Endothelial cell of umbilical vein (primary cell): ENCODE measurements around the gene UNC13D. TPM values are rescaled to one million over a fixed set of nuclear protein-coding genes. Genes with fewer than 3 reads are reported as not detected.

Source experiments
- BruUV-seq: library from RNA; stranded (reverse); fragments of 400-500 nt; replicated peaks from 2 replicates; lab custom pipeline; 2021; lab: Mats Ljungman, UMichigan
- CTCF ChIA-PET: fragments of 300-600, 350-600 bp; sonication (Branson Sonifier 250); formaldehyde crosslinking; loops from one replicate; lab custom pipeline; 2021; ENCODE audit warnings: antibody characterized with exemption, inconsistent platforms; lab: Charles Lee
- POLR2A ChIA-PET: fragments of 300-600, 350-600 bp; sonication (Branson Sonifier 250); formaldehyde crosslinking; loops from one replicate; lab custom pipeline; 2021; ENCODE audit warnings: antibody characterized with exemption, inconsistent platforms; lab: Charles Lee
- DNase-seq: peaks from one replicate; pipeline ENCODE4 v3.0.0-alpha.2; 2011; ENCODE audit warnings: low read depth, low spot score
- FAIRE-seq: peaks from 2 replicates; lab custom pipeline; 2011; peaks lifted over from hg19 to GRCh38; lab: Jason Lieb, UNC
- H2AFZ ChIP-seq: 2 replicates; pipeline ENCODE4 v1.6.0; 2012; ENCODE audit warnings: low read depth, low read length, control low read depth, inconsistent platforms
- H3K27ac ChIP-seq: 2 replicates; pipeline ENCODE4 v1.5.1; 2011; ENCODE audit warnings: low read depth, mild to moderate bottlenecking, control low read depth, low read length, moderate library complexity; ENCODE audit not compliant: insufficient read depth
- H3K27me3 ChIP-seq, 2 experiments: 2 replicates each; pipeline versions ENCODE4 v1.6.0 to v1.6.1; 2011; ENCODE audit warnings: low read length in 2 of 2, mixed read lengths in 1 of 2; ENCODE audit not compliant: control insufficient read depth in 2 of 2, insufficient read depth in 2 of 2
- H3K36me3 ChIP-seq, 2 experiments: 2 replicates in 1 of 2; 3 replicates in 1 of 2; pipeline ENCODE4 v1.5.1; 2011; ENCODE audit warnings: low read length in 2 of 2, mild to moderate bottlenecking in 1 of 2, moderate library complexity in 1 of 2; ENCODE audit not compliant: control insufficient read depth in 2 of 2, insufficient read depth in 2 of 2; ENCODE audit errors: extremely low read depth in 1 of 2
- H3K4me1 ChIP-seq: 3 replicates; pipeline ENCODE4 v1.5.1; 2011; ENCODE audit warnings: mild to moderate bottlenecking, low read length; ENCODE audit not compliant: control insufficient read depth, insufficient read depth; ENCODE audit errors: extremely low read depth
- H3K4me2 ChIP-seq: 2 replicates; pipeline ENCODE4 v1.6.1; 2011; ENCODE audit warnings: low read length, control low read depth, mixed read lengths; ENCODE audit not compliant: insufficient read depth
- H3K4me3 ChIP-seq, 3 experiments: fragments of 200-600 bp in 1 of 3; sonication (generic), shearing (Covaris generic) in 1 of 3; replicated peaks in 1 of 3; 2 replicates each; pipeline ENCODE4 v1.5.1; 2011 to 2016; ENCODE audit warnings: control low read depth in 3 of 3, low read length in 3 of 3, mild to moderate bottlenecking in 2 of 3, inconsistent platforms in 1 of 3, low read depth in 1 of 3, moderate library complexity in 1 of 3; ENCODE audit not compliant: insufficient read depth in 1 of 3
- H3K79me2 ChIP-seq: 2 replicates; pipeline ENCODE4 v1.6.0; 2012; ENCODE audit warnings: low read length, inconsistent platforms; ENCODE audit not compliant: control insufficient read depth, insufficient read depth
- H3K9ac ChIP-seq: replicated peaks from 2 replicates; pipeline ENCODE3; 2011; ENCODE audit warnings: low read length, control low read depth; ENCODE audit not compliant: insufficient read depth; ENCODE audit errors: extremely low read depth
- H3K9me1 ChIP-seq: replicated peaks from 3 replicates; pipeline ENCODE4 v1.6.0; 2011; ENCODE audit warnings: mild to moderate bottlenecking, low read length; ENCODE audit not compliant: control insufficient read depth, insufficient read depth; ENCODE audit errors: extremely low read depth
- H3K9me3 ChIP-seq: replicated peaks from 2 replicates; pipeline ENCODE4 v1.5.1; 2012; ENCODE audit warnings: low read length, inconsistent platforms; ENCODE audit not compliant: control insufficient read depth, insufficient read depth
- H4K20me1 ChIP-seq: replicated peaks from 2 replicates; pipeline ENCODE3; 2011; ENCODE audit warnings: mild to moderate bottlenecking, low read length; ENCODE audit not compliant: control insufficient read depth, insufficient read depth; ENCODE audit errors: extremely low read depth
- EZH2 ChIP-seq: IDR thresholded peaks from 2 replicates; pipeline ENCODE4 v1.6.1; 2012; ENCODE audit warnings: borderline replicate concordance, low read depth, mild to moderate bottlenecking, moderate library complexity, low read length, inconsistent platforms; ENCODE audit not compliant: severe bottlenecking
- FOS ChIP-seq: IDR thresholded peaks from 2 replicates; pipeline ENCODE4 v1.6.1; 2011; ENCODE audit warnings: mild to moderate bottlenecking, low read length, moderate library complexity, borderline replicate concordance; ENCODE audit not compliant: insufficient read depth
- GATA2 ChIP-seq: IDR thresholded peaks from 2 replicates; pipeline ENCODE4 v1.7.0; 2011; ENCODE audit warnings: low read depth, mild to moderate bottlenecking, moderate library complexity, mixed read lengths, low read length; ENCODE audit not compliant: insufficient read length, insufficient read depth
- JUN ChIP-seq: IDR thresholded peaks from 2 replicates; pipeline ENCODE4 v1.6.1; 2011; ENCODE audit warnings: borderline replicate concordance, low read depth; ENCODE audit not compliant: insufficient read length, insufficient read depth
- MYC ChIP-seq: IDR thresholded peaks from one replicate; pipeline ENCODE4 v1.6.1; 2011; ENCODE audit warnings: mild to moderate bottlenecking, low read depth, low read length
- POLR2A ChIP-seq: IDR thresholded peaks from 2 replicates; pipeline ENCODE4 v1.6.1; 2012; ENCODE audit warnings: low read depth, mild to moderate bottlenecking, control low read depth, low read length
- POLR2AphosphoS5 ChIP-seq: IDR thresholded peaks from 2 replicates; pipeline ENCODE4 v1.6.1; 2012; ENCODE audit warnings: low read depth, mild to moderate bottlenecking, control low read depth, low read length, moderate library complexity; ENCODE audit not compliant: insufficient read depth
- dilution Hi-C: fragments of 300-500 bp; cut with MboI; formaldehyde crosslinking; loops from one replicate; pipeline ENCODE4 v1.15.0; 2019; ENCODE audit warnings: low sequenced_read_pairs; ENCODE audit not compliant: extremely low pct_ligation_motif_present
- intact Hi-C: fragments of 100-400 bp; cut with micrococcal nuclease; formaldehyde crosslinking; loops from one replicate; pipeline ENCODE4 v1.10.0; 2022
- polyA plus RNA-seq, 4 experiments: library from polyadenylated mRNA; depleted of rRNA in 3 of 4; stranded (reverse) in 3 of 4; unstranded in 1 of 4; fragments of >200 nt; gene quantifications; 2 replicates each; pipeline versions ENCODE4 v1.2.1 to v1.2.3, GENCODE V29; 2011 to 2012; ENCODE audit warnings: missing spikeins in 1 of 4
- total RNA-seq: library from RNA; stranded (reverse); gene quantifications from 2 replicates; pipeline ENCODE4 v1.2.3, GENCODE V29; 2021
- TF ChIP-seq, protein P1 (sequence below): IDR thresholded peaks from 2 replicates; pipeline ENCODE4 v1.6.1; 2011; ENCODE audit not compliant: insufficient read depth, insufficient read length
- TF ChIP-seq, protein P2 (sequence below), 2 donors: IDR thresholded peaks; 1 replicate in 1 of 2; 2 replicates in 1 of 2; pipeline ENCODE4 v1.5.1; 2011; ENCODE audit warnings: low read length in 2 of 2, mild to moderate bottlenecking in 2 of 2, moderate library complexity in 2 of 2, control low read depth in 1 of 2, inconsistent platforms in 1 of 2, low read depth in 1 of 2; ENCODE audit not compliant: insufficient read depth in 1 of 2; ENCODE audit errors: extremely low read depth in 1 of 2

UNC13D gene
- total and polyA plus RNA-seq, 2 donors (not counting 3 experiments of a cell fraction or from before 2014, with no cell fraction given): 6.9 to 14.9 TPM

GRCh38 chr17:75822800-75823166, 21.4 kb downstream of the UNC13D start:
- Histone ChIP-seq H3K27ac (no peak overlapping the region), H2AFZ (no peak overlapping the region), H3K9me3 (no peaks in the 10 kb centered on the region), H3K4me2 (no peak overlapping the region), H3K4me3 (no peak overlapping the region), H3K4me1 (peaks cover 2% of the 10 kb centered on the region), H3K27me3 (no peaks in the 10 kb centered on the region), H3K36me3 (peaks cover 0 to 39% of the 10 kb centered on the region in 2 experiments), H3K79me2 (no peaks in the 10 kb centered on the region), H4K20me1 (no peaks in the 10 kb centered on the region), H3K9me1 (no peaks in the 10 kb centered on the region), H3K9ac (no peak overlapping the region)
- no TSS peak for BruUV-seq
- ChIA-PET POLR2A (no interaction called here), CTCF (interaction anchor here (1.8 kb wide), 1 partner anchor 39 kb away, joined by 6 read pairs; no protein-coding TSS in a partner anchor)
- intact Hi-C loops (no loop called here), dilution Hi-C loops (no loop called here)
- FAIRE-seq (no peak), DNase-seq (no peak)
- TF ChIP-seq, protein P1, sequence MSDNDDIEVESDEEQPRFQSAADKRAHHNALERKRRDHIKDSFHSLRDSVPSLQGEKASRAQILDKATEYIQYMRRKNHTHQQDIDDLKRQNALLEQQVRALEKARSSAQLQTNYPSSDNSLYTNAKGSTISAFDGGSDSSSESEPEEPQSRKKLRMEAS: no peak
- TF ChIP-seq, protein P2, sequence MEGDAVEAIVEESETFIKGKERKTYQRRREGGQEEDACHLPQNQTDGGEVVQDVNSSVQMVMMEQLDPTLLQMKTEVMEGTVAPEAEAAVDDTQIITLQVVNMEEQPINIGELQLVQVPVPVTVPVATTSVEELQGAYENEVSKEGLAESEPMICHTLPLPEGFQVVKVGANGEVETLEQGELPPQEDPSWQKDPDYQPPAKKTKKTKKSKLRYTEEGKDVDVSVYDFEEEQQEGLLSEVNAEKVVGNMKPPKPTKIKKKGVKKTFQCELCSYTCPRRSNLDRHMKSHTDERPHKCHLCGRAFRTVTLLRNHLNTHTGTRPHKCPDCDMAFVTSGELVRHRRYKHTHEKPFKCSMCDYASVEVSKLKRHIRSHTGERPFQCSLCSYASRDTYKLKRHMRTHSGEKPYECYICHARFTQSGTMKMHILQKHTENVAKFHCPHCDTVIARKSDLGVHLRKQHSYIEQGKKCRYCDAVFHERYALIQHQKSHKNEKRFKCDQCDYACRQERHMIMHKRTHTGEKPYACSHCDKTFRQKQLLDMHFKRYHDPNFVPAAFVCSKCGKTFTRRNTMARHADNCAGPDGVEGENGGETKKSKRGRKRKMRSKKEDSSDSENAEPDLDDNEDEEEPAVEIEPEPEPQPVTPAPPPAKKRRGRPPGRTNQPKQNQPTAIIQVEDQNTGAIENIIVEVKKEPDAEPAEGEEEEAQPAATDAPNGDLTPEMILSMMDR (IDR thresholded peaks at IDR 0.05; ENCODE audit: extremely low read depth in 1 of 2, insufficient read depth in 1 of 2, low read depth in 1 of 2, low read length in 2 of 2): no peak
- no peak for TF ChIP-seq POLR2AphosphoS5
- TF ChIP-seq POLR2A: no peak
- TF ChIP-seq JUN: no peak
- TF ChIP-seq GATA2: no peak
- no peak for TF ChIP-seq EZH2
- TF ChIP-seq FOS: no peak
- TF ChIP-seq MYC: no peak
